GM12878 (cell line): Measurements from ENCODE around the gene MAST3. TPM values are rescaled to one million over a fixed set of nuclear protein-coding genes. Genes with fewer than 3 reads are reported as not detected.

Experiments
- GATAD2B ChIP-seq: fragments of 450-650 bp; conservative IDR thresholded peaks from 2 replicates; pipeline ENCODE4 v1.6.1; 2017; ENCODE audit warnings: low read depth, mild to moderate bottlenecking, moderate library complexity
- NFYB ChIP-seq: IDR thresholded peaks from 2 replicates; pipeline ENCODE4 v1.6.1; 2011; ENCODE audit warnings: low read depth, mild to moderate bottlenecking, low read length, improper control_type of control experiment, moderate library complexity; ENCODE audit not compliant: insufficient read depth
- RFX5 ChIP-seq: IDR thresholded peaks from 2 replicates; pipeline ENCODE4 v1.6.1; 2011; ENCODE audit warnings: low read depth, low read length, improper control_type of control experiment
- STAT1 ChIP-seq: fragments of 450-650 bp; conservative IDR thresholded peaks from 2 replicates; pipeline ENCODE4 v1.6.1; 2014; ENCODE audit warnings: antibody characterized with exemption, mild to moderate bottlenecking
- YY1 ChIP-seq: IDR thresholded peaks from 2 replicates; pipeline ENCODE4 v1.6.1; 2011; ENCODE audit warnings: low read depth, mild to moderate bottlenecking, low read length
- polyA plus RNA-seq, 11 experiments: library from polyadenylated mRNA; depleted of rRNA in 4 of 11; unstranded in 6 of 11; stranded (reverse) in 5 of 11; fragments of >200 nt; fragmentation: Nextera tagmentation in 4 of 11; fragmentation: Illumina TruSeq in 1 of 11; extraction: Ambion mirVana in 4 of 11; extraction: Trizol in 1 of 11; gene quantifications; 1 replicate in 1 of 11; 2 replicates in 10 of 11; pipeline versions ENCODE4 v1.2.1 to v1.2.3, GENCODE V29; 2011 to 2016; ENCODE audit warnings: inconsistent platforms in 2 of 11, missing spikeins in 2 of 11, low read depth in 1 of 11
- total RNA-seq, 4 experiments: library from RNA; depleted of rRNA in 3 of 4; stranded (reverse); fragments of >200 nt in 3 of 4; fragmentation: Illumina TruSeq in 1 of 4; extraction: Trizol in 1 of 4; gene quantifications; 2 replicates each; pipeline versions ENCODE4 v1.2.1 to v1.2.3, GENCODE V29; 2013 to 2021
- TF ChIP-seq, protein P1 (sequence below): IDR thresholded peaks from 2 replicates; pipeline ENCODE4 v1.6.1; 2012; ENCODE audit warnings: low read length, inconsistent platforms
- TF ChIP-seq, protein P2 (sequence below): fragments of 450-650 bp; IDR thresholded peaks from 2 replicates; pipeline ENCODE4 v1.6.1; 2016; ENCODE audit warnings: mild to moderate bottlenecking, moderate library complexity, borderline replicate concordance
- TF ChIP-seq, protein P3 (sequence below): fragments of 450-650 bp; IDR thresholded peaks from 2 replicates; pipeline ENCODE4 v1.6.1; 2014; ENCODE audit warnings: mild to moderate bottlenecking
- TF ChIP-seq, protein P4 (sequence below): IDR thresholded peaks from 2 replicates; pipeline ENCODE4 v1.6.1; 2011; ENCODE audit warnings: mild to moderate bottlenecking, low read depth, low read length, moderate library complexity; ENCODE audit not compliant: insufficient replicate concordance

MAST3 gene
- total and polyA plus RNA-seq, 10 of the 15 experiments (the other 5 are each of a cell fraction or from before 2014, with no cell fraction given) = 3.0 to 22.2 (median 7.5) TPM

DNA sequence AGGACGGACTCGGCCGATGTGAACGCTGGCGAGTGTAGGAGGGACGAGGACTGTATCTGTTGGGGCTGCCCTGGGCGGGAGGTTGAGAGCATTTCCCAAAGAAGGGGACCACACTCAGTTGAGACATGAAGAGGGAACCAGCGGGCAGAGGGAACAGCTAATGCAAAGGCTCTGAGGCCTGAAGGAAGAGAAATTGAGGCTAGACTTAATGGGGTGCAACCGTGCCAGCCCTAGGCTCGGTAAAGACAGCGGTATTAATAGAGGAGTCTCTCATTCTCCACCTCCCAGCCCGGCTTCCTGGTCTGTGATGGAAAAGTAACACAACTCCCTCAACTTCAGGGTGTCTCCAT lies 96.6 kb downstream of the MAST3 start (continued):
- TF ChIP-seq, protein P1, sequence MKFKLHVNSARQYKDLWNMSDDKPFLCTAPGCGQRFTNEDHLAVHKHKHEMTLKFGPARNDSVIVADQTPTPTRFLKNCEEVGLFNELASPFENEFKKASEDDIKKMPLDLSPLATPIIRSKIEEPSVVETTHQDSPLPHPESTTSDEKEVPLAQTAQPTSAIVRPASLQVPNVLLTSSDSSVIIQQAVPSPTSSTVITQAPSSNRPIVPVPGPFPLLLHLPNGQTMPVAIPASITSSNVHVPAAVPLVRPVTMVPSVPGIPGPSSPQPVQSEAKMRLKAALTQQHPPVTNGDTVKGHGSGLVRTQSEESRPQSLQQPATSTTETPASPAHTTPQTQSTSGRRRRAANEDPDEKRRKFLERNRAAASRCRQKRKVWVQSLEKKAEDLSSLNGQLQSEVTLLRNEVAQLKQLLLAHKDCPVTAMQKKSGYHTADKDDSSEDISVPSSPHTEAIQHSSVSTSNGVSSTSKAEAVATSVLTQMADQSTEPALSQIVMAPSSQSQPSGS = no peak
- TF ChIP-seq RFX5 (no peak), GATAD2B (no peak), YY1 (no peak), NFYB (no peak), STAT1 (no peak)
- TF ChIP-seq, protein P2, sequence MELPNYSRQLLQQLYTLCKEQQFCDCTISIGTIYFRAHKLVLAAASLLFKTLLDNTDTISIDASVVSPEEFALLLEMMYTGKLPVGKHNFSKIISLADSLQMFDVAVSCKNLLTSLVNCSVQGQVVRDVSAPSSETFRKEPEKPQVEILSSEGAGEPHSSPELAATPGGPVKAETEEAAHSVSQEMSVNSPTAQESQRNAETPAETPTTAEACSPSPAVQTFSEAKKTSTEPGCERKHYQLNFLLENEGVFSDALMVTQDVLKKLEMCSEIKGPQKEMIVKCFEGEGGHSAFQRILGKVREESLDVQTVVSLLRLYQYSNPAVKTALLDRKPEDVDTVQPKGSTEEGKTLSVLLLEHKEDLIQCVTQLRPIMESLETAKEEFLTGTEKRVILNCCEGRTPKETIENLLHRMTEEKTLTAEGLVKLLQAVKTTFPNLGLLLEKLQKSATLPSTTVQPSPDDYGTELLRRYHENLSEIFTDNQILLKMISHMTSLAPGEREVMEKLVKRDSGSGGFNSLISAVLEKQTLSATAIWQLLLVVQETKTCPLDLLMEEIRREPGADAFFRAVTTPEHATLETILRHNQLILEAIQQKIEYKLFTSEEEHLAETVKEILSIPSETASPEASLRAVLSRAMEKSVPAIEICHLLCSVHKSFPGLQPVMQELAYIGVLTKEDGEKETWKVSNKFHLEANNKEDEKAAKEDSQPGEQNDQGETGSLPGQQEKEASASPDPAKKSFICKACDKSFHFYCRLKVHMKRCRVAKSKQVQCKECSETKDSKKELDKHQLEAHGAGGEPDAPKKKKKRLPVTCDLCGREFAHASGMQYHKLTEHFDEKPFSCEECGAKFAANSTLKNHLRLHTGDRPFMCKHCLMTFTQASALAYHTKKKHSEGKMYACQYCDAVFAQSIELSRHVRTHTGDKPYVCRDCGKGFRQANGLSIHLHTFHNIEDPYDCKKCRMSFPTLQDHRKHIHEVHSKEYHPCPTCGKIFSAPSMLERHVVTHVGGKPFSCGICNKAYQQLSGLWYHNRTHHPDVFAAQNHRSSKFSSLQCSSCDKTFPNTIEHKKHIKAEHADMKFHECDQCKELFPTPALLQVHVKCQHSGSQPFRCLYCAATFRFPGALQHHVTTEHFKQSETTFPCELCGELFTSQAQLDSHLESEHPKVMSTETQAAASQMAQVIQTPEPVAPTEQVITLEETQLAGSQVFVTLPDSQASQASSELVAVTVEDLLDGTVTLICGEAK = no peak
- TF ChIP-seq, protein P3, sequence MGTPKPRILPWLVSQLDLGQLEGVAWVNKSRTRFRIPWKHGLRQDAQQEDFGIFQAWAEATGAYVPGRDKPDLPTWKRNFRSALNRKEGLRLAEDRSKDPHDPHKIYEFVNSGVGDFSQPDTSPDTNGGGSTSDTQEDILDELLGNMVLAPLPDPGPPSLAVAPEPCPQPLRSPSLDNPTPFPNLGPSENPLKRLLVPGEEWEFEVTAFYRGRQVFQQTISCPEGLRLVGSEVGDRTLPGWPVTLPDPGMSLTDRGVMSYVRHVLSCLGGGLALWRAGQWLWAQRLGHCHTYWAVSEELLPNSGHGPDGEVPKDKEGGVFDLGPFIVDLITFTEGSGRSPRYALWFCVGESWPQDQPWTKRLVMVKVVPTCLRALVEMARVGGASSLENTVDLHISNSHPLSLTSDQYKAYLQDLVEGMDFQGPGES = no peak
- TF ChIP-seq, protein P4, sequence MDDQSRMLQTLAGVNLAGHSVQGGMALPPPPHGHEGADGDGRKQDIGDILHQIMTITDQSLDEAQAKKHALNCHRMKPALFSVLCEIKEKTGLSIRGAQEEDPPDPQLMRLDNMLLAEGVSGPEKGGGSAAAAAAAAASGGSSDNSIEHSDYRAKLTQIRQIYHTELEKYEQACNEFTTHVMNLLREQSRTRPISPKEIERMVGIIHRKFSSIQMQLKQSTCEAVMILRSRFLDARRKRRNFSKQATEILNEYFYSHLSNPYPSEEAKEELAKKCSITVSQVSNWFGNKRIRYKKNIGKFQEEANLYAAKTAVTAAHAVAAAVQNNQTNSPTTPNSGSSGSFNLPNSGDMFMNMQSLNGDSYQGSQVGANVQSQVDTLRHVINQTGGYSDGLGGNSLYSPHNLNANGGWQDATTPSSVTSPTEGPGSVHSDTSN = no peak
